WTC11 (cell line): ENCODE measurements around the gene FAM162B.

Experiments
- CBFB ChIP-seq: sonication (generic); formaldehyde crosslinking; IDR thresholded peaks from 2 replicates; pipeline ENCODE4 v1.8.1; 2022; ENCODE audit warnings: mild to moderate bottlenecking, low read depth, missing genetic modification reagents
- CREB1 ChIP-seq: sonication (generic); formaldehyde crosslinking; IDR thresholded peaks from 2 replicates; pipeline ENCODE4 v1.8.0; 2023; ENCODE audit warnings: mild to moderate bottlenecking, missing genetic modification reagents
- ESRRA ChIP-seq: sonication (generic); formaldehyde crosslinking; IDR thresholded peaks from 2 replicates; pipeline ENCODE4 v1.8.1; 2022; ENCODE audit warnings: mild to moderate bottlenecking, missing genetic modification reagents, borderline replicate concordance
- FOXJ3 ChIP-seq: sonication (generic); formaldehyde crosslinking; IDR thresholded peaks from 2 replicates; pipeline ENCODE4 v1.9.0; 2021; ENCODE audit warnings: missing genetic modification reagents, mild to moderate bottlenecking, borderline replicate concordance
- FOXP1 ChIP-seq: sonication (generic); formaldehyde crosslinking; IDR thresholded peaks from 2 replicates; pipeline ENCODE4 v1.8.0; 2022; ENCODE audit warnings: missing genetic modification reagents, mild to moderate bottlenecking, moderate library complexity, borderline replicate concordance
- SMAD3 ChIP-seq: sonication (generic); formaldehyde crosslinking; IDR thresholded peaks from 2 replicates; pipeline ENCODE4 v1.8.0; 2022; ENCODE audit warnings: missing genetic modification reagents, mild to moderate bottlenecking, borderline replicate concordance
- ZBTB21 ChIP-seq: sonication (generic); formaldehyde crosslinking; IDR thresholded peaks from 2 replicates; pipeline ENCODE4 v1.8.1; 2023; ENCODE audit warnings: mild to moderate bottlenecking, missing genetic modification reagents, borderline replicate concordance
- ZBTB43 ChIP-seq: sonication (generic); formaldehyde crosslinking; IDR thresholded peaks from 2 replicates; pipeline ENCODE4 v1.8.1; 2023; ENCODE audit warnings: mild to moderate bottlenecking, missing genetic modification reagents
- ZNF263 ChIP-seq: sonication (generic); formaldehyde crosslinking; IDR thresholded peaks from 2 replicates; pipeline ENCODE4 v1.8.1; 2022; ENCODE audit warnings: low read depth, mild to moderate bottlenecking, moderate library complexity, missing genetic modification reagents
- ZNF317 ChIP-seq: sonication (generic); formaldehyde crosslinking; IDR thresholded peaks from 2 replicates; pipeline ENCODE4 v1.8.1; 2023; ENCODE audit warnings: low read depth, mild to moderate bottlenecking, moderate library complexity, missing genetic modification reagents, borderline replicate concordance
- ZNF512 ChIP-seq: sonication (generic); formaldehyde crosslinking; IDR thresholded peaks from 2 replicates; pipeline ENCODE4 v1.8.1; 2022; ENCODE audit warnings: missing genetic modification reagents, borderline replicate concordance
- TF ChIP-seq, protein P1 (sequence below): fragments of 200-600 bp; IDR thresholded peaks from 2 replicates; pipeline ENCODE4 v1.8.0; 2022; ENCODE audit warnings: antibody characterized with exemption
- TF ChIP-seq, protein P2 (sequence below): sonication (generic); formaldehyde crosslinking; IDR thresholded peaks from 2 replicates; pipeline ENCODE4 v1.8.1; 2023; ENCODE audit warnings: mild to moderate bottlenecking, missing genetic modification reagents, moderate library complexity

- no peak for TF ChIP-seq ZBTB21 (CRISPR knock-in tag)
- TF ChIP-seq, protein P1, sequence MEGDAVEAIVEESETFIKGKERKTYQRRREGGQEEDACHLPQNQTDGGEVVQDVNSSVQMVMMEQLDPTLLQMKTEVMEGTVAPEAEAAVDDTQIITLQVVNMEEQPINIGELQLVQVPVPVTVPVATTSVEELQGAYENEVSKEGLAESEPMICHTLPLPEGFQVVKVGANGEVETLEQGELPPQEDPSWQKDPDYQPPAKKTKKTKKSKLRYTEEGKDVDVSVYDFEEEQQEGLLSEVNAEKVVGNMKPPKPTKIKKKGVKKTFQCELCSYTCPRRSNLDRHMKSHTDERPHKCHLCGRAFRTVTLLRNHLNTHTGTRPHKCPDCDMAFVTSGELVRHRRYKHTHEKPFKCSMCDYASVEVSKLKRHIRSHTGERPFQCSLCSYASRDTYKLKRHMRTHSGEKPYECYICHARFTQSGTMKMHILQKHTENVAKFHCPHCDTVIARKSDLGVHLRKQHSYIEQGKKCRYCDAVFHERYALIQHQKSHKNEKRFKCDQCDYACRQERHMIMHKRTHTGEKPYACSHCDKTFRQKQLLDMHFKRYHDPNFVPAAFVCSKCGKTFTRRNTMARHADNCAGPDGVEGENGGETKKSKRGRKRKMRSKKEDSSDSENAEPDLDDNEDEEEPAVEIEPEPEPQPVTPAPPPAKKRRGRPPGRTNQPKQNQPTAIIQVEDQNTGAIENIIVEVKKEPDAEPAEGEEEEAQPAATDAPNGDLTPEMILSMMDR: no peak
- TF ChIP-seq ZBTB43 (CRISPR knock-in tag): no peak
- no peak for TF ChIP-seq CBFB (CRISPR knock-in tag)
- no peak for TF ChIP-seq FOXJ3 (CRISPR knock-in tag)
- no peak for TF ChIP-seq ZNF263 (CRISPR knock-in tag)
- TF ChIP-seq SMAD3 (CRISPR knock-in tag): no peak
- no peak for TF ChIP-seq CREB1 (CRISPR knock-in tag)
- no peak for TF ChIP-seq ESRRA (CRISPR knock-in tag)
- TF ChIP-seq, protein P2, sequence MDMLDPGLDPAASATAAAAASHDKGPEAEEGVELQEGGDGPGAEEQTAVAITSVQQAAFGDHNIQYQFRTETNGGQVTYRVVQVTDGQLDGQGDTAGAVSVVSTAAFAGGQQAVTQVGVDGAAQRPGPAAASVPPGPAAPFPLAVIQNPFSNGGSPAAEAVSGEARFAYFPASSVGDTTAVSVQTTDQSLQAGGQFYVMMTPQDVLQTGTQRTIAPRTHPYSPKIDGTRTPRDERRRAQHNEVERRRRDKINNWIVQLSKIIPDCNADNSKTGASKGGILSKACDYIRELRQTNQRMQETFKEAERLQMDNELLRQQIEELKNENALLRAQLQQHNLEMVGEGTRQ (CRISPR knock-in tag): no peak
- no peak for TF ChIP-seq ZNF317
- TF ChIP-seq ZNF512: no peak
- TF ChIP-seq FOXP1: no peak
Observed at GRCh38 chr6:116797585-116797984, 32.1 kb upstream of the FAM162B start.
